Activated B cell treated with CpG ODN at 0.5 μM for 24 hours (primary cell): ENCODE results near the gene GLRX5. TPM values are rescaled to one million over a fixed set of nuclear protein-coding genes. Genes with fewer than 3 reads are reported as not detected.

Experiments used
- ATAC-seq: fragments of 200-7000 bp; cut with Tn5 transposase; one replicate; pipeline ENCODE4 v1.10.0; 2021; ENCODE audit warnings: low read depth, mild to moderate bottlenecking, moderate library complexity
- CTCF ChIA-PET: fragments of 350-600 bp; sonication (Branson Sonifier 250); formaldehyde crosslinking; loops from one replicate; lab custom pipeline; 2021; ENCODE audit warnings: antibody characterized with exemption; lab: Charles Lee
- POLR2A ChIA-PET: fragments of 350-600 bp; sonication (Branson Sonifier 250); formaldehyde crosslinking; loops from one replicate; lab custom pipeline; 2021; ENCODE audit warnings: antibody characterized with exemption; lab: Charles Lee
- DNase-seq: peaks from one replicate; pipeline ENCODE4 v3.0.0; 2022
- H3K27ac Mint-ChIP-seq: one replicate; pipeline ENCODE4 v1.8.0; 2020; ENCODE audit warnings: mixed read lengths
- H3K27me3 Mint-ChIP-seq: one replicate; pipeline ENCODE4 v1.8.0; 2021; ENCODE audit warnings: mixed read lengths
- H3K36me3 Mint-ChIP-seq: one replicate; pipeline ENCODE4 v1.8.0; 2021; ENCODE audit warnings: low read depth, mixed read lengths
- H3K4me1 Mint-ChIP-seq: one replicate; pipeline ENCODE4 v1.8.0; 2021; ENCODE audit warnings: mixed read lengths
- H3K4me3 Mint-ChIP-seq: one replicate; pipeline ENCODE4 v1.8.0; 2020; ENCODE audit warnings: mild to moderate bottlenecking, mixed read lengths
- H3K9me3 Mint-ChIP-seq: one replicate; pipeline ENCODE4 v1.8.0; 2020; ENCODE audit warnings: mixed read lengths
- CTCF ChIP-seq: fragments of 200-600 bp; IDR thresholded peaks from one replicate; pipeline ENCODE4 v1.8.0; 2022; ENCODE audit warnings: antibody characterized with exemption, mild to moderate bottlenecking
- intact Hi-C: fragments of 100-400 bp; cut with micrococcal nuclease; formaldehyde crosslinking; loops from one replicate; pipeline ENCODE4 v1.15.1; 2024
- total RNA-seq: library from RNA; stranded (reverse); gene quantifications from 2 replicates; pipeline ENCODE4 v1.2.3, GENCODE V29; 2022

GLRX5 gene
- total RNA-seq, 1 donor from 2014 or later: 20.5 TPM

- no peaks in the 10 kb centered on the region for H3K9me3 Mint-ChIP-seq
These were observed 24.0 kb upstream of the GLRX5 start for GRCh38 chr14:95510804-95511203.

GRCh38 chr14:95511687-95512086 lies 23.2 kb upstream of the GLRX5 start:
- Mint-ChIP-seq H3K4me1 (peaks cover 80% of the 10 kb centered on the region), H3K9me3 (no peaks in the 10 kb centered on the region), H3K36me3 (peaks cover 61% of the 10 kb centered on the region), H3K4me3 (no peak overlapping the region), H3K27me3 (no peaks in the 10 kb centered on the region), H3K27ac (no peak overlapping the region)
- CTCF ChIA-PET: no interaction called here
- DNase-seq (no peak), ATAC-seq (no peak)
- intact Hi-C loops: no loop called here
- no peak for TF ChIP-seq CTCF
- POLR2A ChIA-PET: interaction anchor here (0.6 to 0.7 kb wide), 2 partner anchors 16 to 81 kb away, joined by 4 to 5 read pairs; no protein-coding TSS in a partner anchor

More at GRCh38 chr14:95510804-95511203, 24.0 kb upstream of the GLRX5 start:
- Mint-ChIP-seq H3K36me3 (peaks cover 68% of the 10 kb centered on the region), H3K4me3 (no peak overlapping the region), H3K27me3 (no peaks in the 10 kb centered on the region), H3K27ac (no peak overlapping the region), H3K4me1 (peaks cover 86% of the 10 kb centered on the region)
- TF ChIP-seq CTCF: no peak
- CTCF ChIA-PET: no interaction called here
- ATAC-seq: no peak
- no peak for DNase-seq
- POLR2A ChIA-PET: interaction anchor here (3.4 kb wide), 1 partner anchor 8 kb away, joined by 12 read pairs; no protein-coding TSS in a partner anchor
- intact Hi-C loops: no loop called here

GRCh38 chr14:95513291-95513690 lies 21.6 kb upstream of the GLRX5 start:
- TF ChIP-seq CTCF: no peak
- POLR2A ChIA-PET: interaction anchor here (0.8 to 8.2 kb wide), 5 partner anchors 10 to 49 kb away, joined by 3 to 113 read pairs (median 4); partner anchors contain the start of gene GLRX5
- ATAC-seq (no peak), DNase-seq (no peak)
- H3K4me1 Mint-ChIP-seq: peaks cover 79% of the 10 kb centered on the region
- intact Hi-C loops: no loop called here
- H3K4me3 Mint-ChIP-seq: peak overlapping the region; percentile 37
- peak overlapping the region; percentile 51 for H3K27ac Mint-ChIP-seq
- H3K36me3 Mint-ChIP-seq: peaks cover 47% of the 10 kb centered on the region
- H3K27me3 Mint-ChIP-seq: no peaks in the 10 kb centered on the region
- H3K9me3 Mint-ChIP-seq: no peaks in the 10 kb centered on the region
- CTCF ChIA-PET: interaction anchor here (4.9 kb wide), 1 partner anchor 14 kb away, joined by 27 read pairs; no protein-coding TSS in a partner anchor

GRCh38 chr14:95514131-95515079 lies 20.4 kb upstream of the GLRX5 start:
- ChIA-PET CTCF (interaction anchor here (1.1 to 4.9 kb wide), 4 partner anchors 9 to 72 kb away, joined by 4 to 27 read pairs (median 12); no protein-coding TSS in a partner anchor), POLR2A (interaction anchor here (0.8 to 8.2 kb wide), 10 partner anchors 12 to 51 kb away, joined by 3 to 113 read pairs (median 11); partner anchors contain the start of gene GLRX5)
- peaks cover 82% of the 10 kb centered on the region for H3K4me1 Mint-ChIP-seq
- TF ChIP-seq CTCF: no peak
- DNase-seq: no peak
- no peaks in the 10 kb centered on the region for H3K27me3 Mint-ChIP-seq
- intact Hi-C loops: loop anchor here (5.0 kb wide), 3 partner anchors 247 to 1547 kb away; partner anchors contain the start of gene DICER1
- H3K9me3 Mint-ChIP-seq: no peaks in the 10 kb centered on the region
- H3K36me3 Mint-ChIP-seq: peaks cover 38% of the 10 kb centered on the region
- peak overlapping the region; percentile 93 for H3K27ac Mint-ChIP-seq
- no peak for ATAC-seq
- peak overlapping the region; percentile 94 for H3K4me3 Mint-ChIP-seq
